Keratinocyte (primary cell): ENCODE results near the gene FBXO9. TPM values are rescaled to one million over a fixed set of nuclear protein-coding genes. Genes with fewer than 3 reads are reported as not detected.
A peak's percentile ranks its signal among the peaks of the same experiment; 100 is the strongest.

Source experiments
- DNase-seq: peaks from one replicate; pipeline ENCODE4 v3.0.0-alpha.2; 2011; ENCODE audit warnings: low read depth, missing footprints, low spot score
- FAIRE-seq: peaks from 2 replicates; lab custom pipeline; 2011; peaks lifted over from hg19 to GRCh38; lab: Jason Lieb, UNC
- H2AFZ ChIP-seq: 2 replicates; pipeline ENCODE4 v1.6.0; 2012; ENCODE audit warnings: low read length, control low read depth, inconsistent platforms; ENCODE audit not compliant: control insufficient read depth
- H3K27ac ChIP-seq: 2 replicates; pipeline ENCODE4 v1.5.1; 2011; ENCODE audit warnings: low read length; ENCODE audit not compliant: control insufficient read depth, insufficient read depth
- H3K27me3 ChIP-seq: 3 replicates; pipeline ENCODE4 v1.6.0; 2011; ENCODE audit warnings: low read length; ENCODE audit not compliant: control insufficient read depth, insufficient read depth; ENCODE audit errors: extremely low read depth
- H3K36me3 ChIP-seq, 2 experiments: 2 replicates in 1 of 2; 3 replicates in 1 of 2; pipeline ENCODE4 v1.5.1; 2011; ENCODE audit warnings: low read length in 2 of 2, mild to moderate bottlenecking in 1 of 2; ENCODE audit not compliant: control insufficient read depth in 2 of 2, insufficient read depth in 2 of 2; ENCODE audit errors: extremely low read depth in 1 of 2
- H3K4me1 ChIP-seq: 3 replicates; pipeline ENCODE4 v1.5.1; 2011; ENCODE audit warnings: low read length; ENCODE audit not compliant: control insufficient read depth, insufficient read depth; ENCODE audit errors: extremely low read depth
- H3K4me2 ChIP-seq: 3 replicates; pipeline ENCODE4 v1.6.0; 2011; ENCODE audit warnings: low read depth, low read length; ENCODE audit not compliant: control insufficient read depth, insufficient read depth; ENCODE audit errors: extremely low read depth
- H3K4me3 ChIP-seq, 3 experiments: fragments of 200-600 bp in 1 of 3; sonication (generic) in 1 of 3; 2 replicates in 2 of 3; 3 replicates in 1 of 3; pipeline ENCODE4 v1.5.1; 2011 to 2016; ENCODE audit warnings: low read length in 3 of 3, mild to moderate bottlenecking in 3 of 3, control low read depth in 2 of 3, inconsistent platforms in 1 of 3, low read depth in 1 of 3, mixed read lengths in 1 of 3, mixed run types in 1 of 3, moderate library complexity in 1 of 3; ENCODE audit not compliant: control insufficient read depth in 2 of 3, insufficient read depth in 2 of 3; ENCODE audit errors: extremely low read depth in 1 of 3
- H3K79me2 ChIP-seq: 2 replicates; pipeline ENCODE4 v1.6.0; 2012; ENCODE audit warnings: low read length; ENCODE audit not compliant: control insufficient read depth, insufficient read depth
- H3K9ac ChIP-seq: 3 replicates; pipeline ENCODE4 v1.6.0; 2011; ENCODE audit warnings: low read length; ENCODE audit not compliant: control insufficient read depth, insufficient read depth; ENCODE audit errors: extremely low read depth
- H3K9me1 ChIP-seq: 3 replicates; pipeline ENCODE4 v1.6.0; 2011; ENCODE audit warnings: low read length; ENCODE audit not compliant: control insufficient read depth, insufficient read depth; ENCODE audit errors: extremely low read depth
- H3K9me3 ChIP-seq: 2 replicates; pipeline ENCODE4 v1.5.1; 2012; ENCODE audit warnings: low read depth, low read length; ENCODE audit not compliant: control insufficient read depth
- H4K20me1 ChIP-seq: 3 replicates; pipeline ENCODE4 v1.6.0; 2011; ENCODE audit warnings: low read length; ENCODE audit not compliant: control insufficient read depth, insufficient read depth; ENCODE audit errors: extremely low read depth
- CTCF ChIP-seq, 3 experiments: IDR thresholded peaks in 1 of 3; conservative IDR thresholded peaks in 1 of 3; optimal IDR thresholded peaks in 1 of 3; 2 replicates in 2 of 3; 3 replicates in 1 of 3; pipeline versions ENCODE3 to v1.5.1; 2011; ENCODE audit warnings: low read length in 3 of 3, mild to moderate bottlenecking in 3 of 3, moderate library complexity in 2 of 3, control low read depth in 1 of 3, inconsistent platforms in 1 of 3; ENCODE audit not compliant: insufficient read depth in 2 of 3; ENCODE audit errors: extremely low read depth in 1 of 3
- EZH2 ChIP-seq: IDR thresholded peaks from one replicate; pipeline ENCODE4 v1.6.1; 2012; ENCODE audit warnings: inconsistent platforms, mild to moderate bottlenecking, low read length, moderate library complexity
- dilution Hi-C: fragments of 300-500 bp; cut with MboI; formaldehyde crosslinking; loops from one replicate; pipeline ENCODE4 v1.7.0; 2020; ENCODE audit warnings: low sequenced_read_pairs; ENCODE audit not compliant: extremely low pct_ligation_motif_present
- polyA plus RNA-seq, 5 experiments: library from polyadenylated mRNA; depleted of rRNA in 3 of 5; stranded (reverse) in 3 of 5; stranded (forward) in 1 of 5; unstranded in 1 of 5; fragments of >200 nt; gene quantifications; 1 replicate in 1 of 5; 2 replicates in 3 of 5; 3 replicates in 1 of 5; pipeline versions ENCODE4 v1.2.1 to v1.2.3, GENCODE V29; 2011 to 2012; ENCODE audit warnings: missing spikeins in 2 of 5, low read depth in 1 of 5, low replicate concordance in 1 of 5

The FBXO9 gene
- polyA plus RNA-seq, 1 donor (not counting 4 experiments of a cell fraction or from before 2014, with no cell fraction given): 71.8 TPM

GRCh38 chr6:53130569-53131290 lies 65.5 kb downstream of the FBXO9 start:
- no peak overlapping the region for H3K4me3 ChIP-seq
- no peaks in the 10 kb centered on the region for H3K36me3 ChIP-seq
- TF ChIP-seq EZH2 (no peak), CTCF (optimal IDR thresholded peaks at IDR 0.05 in 1 of 3, IDR thresholded peaks at IDR 0.05 in 1 of 3, conservative IDR thresholded peaks at IDR 0.05 in 1 of 3; ENCODE audit: extremely low read depth in 1 of 3, insufficient read depth in 2 of 3, low read length in 3 of 3) (no peak)
- peak; percentile 32 for FAIRE-seq
- no peak overlapping the region for H3K9ac ChIP-seq
- no peak for DNase-seq
- no peaks in the 10 kb centered on the region for H3K79me2 ChIP-seq
- no peaks in the 10 kb centered on the region for H3K9me1 ChIP-seq
- H2AFZ ChIP-seq: peak overlapping the region; percentile 41
- peaks cover 12% of the 10 kb centered on the region for H3K4me1 ChIP-seq
- H3K4me2 ChIP-seq: no peak overlapping the region
- peaks cover 2% of the 10 kb centered on the region for H3K27me3 ChIP-seq
- no peak overlapping the region for H3K27ac ChIP-seq
- dilution Hi-C loops: no loop called here
- no peaks in the 10 kb centered on the region for H4K20me1 ChIP-seq
- H3K9me3 ChIP-seq: no peaks in the 10 kb centered on the region

GRCh38 chr6:53133961-53134360 lies 68.8 kb downstream of the FBXO9 start:
- H3K9ac ChIP-seq: no peak overlapping the region
- H4K20me1 ChIP-seq: no peaks in the 10 kb centered on the region
- H3K4me1 ChIP-seq: peaks cover 7% of the 10 kb centered on the region
- FAIRE-seq (no peak), DNase-seq (no peak)
- H3K79me2 ChIP-seq: no peaks in the 10 kb centered on the region
- H3K9me3 ChIP-seq: no peaks in the 10 kb centered on the region
- H3K27ac ChIP-seq: no peak overlapping the region
- no peak overlapping the region for H3K4me3 ChIP-seq
- H2AFZ ChIP-seq: no peak overlapping the region
- H3K27me3 ChIP-seq: peaks cover 2% of the 10 kb centered on the region
- dilution Hi-C loops: no loop called here
- TF ChIP-seq EZH2 (no peak), CTCF (optimal IDR thresholded peaks at IDR 0.05 in 1 of 3, IDR thresholded peaks at IDR 0.05 in 1 of 3, conservative IDR thresholded peaks at IDR 0.05 in 1 of 3; ENCODE audit: extremely low read depth in 1 of 3, insufficient read depth in 2 of 3, low read length in 3 of 3) (no peak)
- H3K9me1 ChIP-seq: no peaks in the 10 kb centered on the region
- H3K36me3 ChIP-seq: no peaks in the 10 kb centered on the region
- no peak overlapping the region for H3K4me2 ChIP-seq
